ENCODE results near the gene DNAH2. TPM values are rescaled to one million over a fixed set of nuclear protein-coding genes. Genes with fewer than 3 reads are reported as not detected.
A peak's percentile ranks its signal among the peaks of the same experiment; 100 is the strongest.

The DNAH2 gene
- total RNA-seq, 1 donor from 2014 or later = 0.62 TPM

DNA sequence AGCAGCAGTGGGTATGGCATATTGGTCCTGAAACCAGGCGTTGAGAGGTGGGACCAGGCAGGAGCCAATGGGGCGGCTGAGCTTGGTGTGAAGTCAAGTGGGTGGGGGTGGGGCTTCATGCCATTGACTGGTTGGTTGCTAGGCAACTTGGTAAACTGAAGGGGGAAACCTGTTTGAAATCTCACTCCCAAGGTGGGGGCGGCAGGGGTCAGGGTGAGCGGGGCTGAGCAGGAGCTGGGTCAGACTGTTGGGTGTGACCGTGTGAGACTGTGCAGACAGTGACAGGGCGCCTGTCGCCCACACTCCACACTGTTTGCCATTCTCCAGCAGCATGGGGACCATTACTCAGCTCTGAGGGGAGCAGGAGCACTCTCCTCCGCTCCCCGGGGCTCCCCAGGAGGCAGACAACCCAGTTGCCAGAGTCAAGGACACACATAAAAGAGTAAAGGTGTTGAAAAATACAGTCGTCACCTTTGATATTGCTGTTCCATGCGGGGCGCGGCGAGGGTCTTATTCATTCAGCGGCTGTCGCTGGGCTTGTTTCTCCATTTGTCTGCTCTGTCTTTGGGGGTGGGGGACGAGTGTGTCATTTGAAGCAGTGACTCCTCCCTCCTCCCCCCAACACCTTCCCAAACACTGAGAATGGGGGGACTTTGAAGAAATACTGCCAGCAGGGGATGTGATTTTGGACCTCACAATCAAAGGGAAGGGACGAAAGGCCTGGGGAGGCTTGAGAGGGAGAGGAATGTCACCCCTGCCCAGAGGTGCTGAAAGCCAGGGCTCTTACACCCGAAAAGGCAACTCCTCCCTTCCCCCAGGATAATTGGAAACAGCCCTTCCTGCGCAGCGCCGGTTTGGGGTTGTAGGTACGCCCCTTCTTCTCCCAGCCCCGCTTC lies 13.7 kb upstream of the DNAH2 start:
- DNase-seq = peak; percentile 39

DNA sequence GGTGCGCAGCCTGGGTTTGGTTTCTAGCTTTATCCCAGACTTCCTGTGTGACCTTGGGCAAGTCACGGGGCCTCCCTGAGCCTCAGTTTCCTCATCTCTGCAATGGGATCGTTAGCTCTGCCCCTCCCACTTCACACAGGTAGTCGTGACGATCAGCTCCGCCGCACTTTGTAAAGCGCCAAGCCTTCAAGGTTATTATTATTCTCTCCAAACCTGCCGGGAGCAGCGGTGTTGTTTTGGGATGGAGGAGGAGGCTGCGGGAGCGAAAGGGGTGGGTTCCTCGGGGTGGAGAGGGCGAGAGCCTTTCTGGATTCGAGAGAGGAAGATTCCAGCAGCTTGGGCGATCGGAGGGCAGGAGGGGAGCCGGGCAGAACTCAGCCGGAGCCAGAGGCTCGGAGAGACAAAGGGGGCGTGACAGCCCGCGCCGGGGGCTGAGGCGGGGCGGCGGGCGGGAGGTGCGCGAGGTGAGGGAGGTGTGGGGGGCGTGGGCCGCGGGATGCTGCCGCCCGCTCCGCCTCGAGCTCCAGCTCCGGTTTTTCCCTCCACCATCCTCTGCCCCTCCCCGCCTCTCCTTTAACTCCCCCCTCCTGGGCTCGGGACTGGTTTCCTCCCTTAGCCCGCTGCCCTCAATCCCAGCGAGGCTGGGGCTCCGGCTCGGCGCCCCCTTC lies 12.8 kb upstream of the DNAH2 start, which contains the start of gene EFNB3:
TSS of gene EFNB3 (plus strand) at position 602 of the 668 bp plus-strand sequence. CDS start 397 bp downstream, outside the sequence.
- DNase-seq = peak; percentile 45

DNA sequence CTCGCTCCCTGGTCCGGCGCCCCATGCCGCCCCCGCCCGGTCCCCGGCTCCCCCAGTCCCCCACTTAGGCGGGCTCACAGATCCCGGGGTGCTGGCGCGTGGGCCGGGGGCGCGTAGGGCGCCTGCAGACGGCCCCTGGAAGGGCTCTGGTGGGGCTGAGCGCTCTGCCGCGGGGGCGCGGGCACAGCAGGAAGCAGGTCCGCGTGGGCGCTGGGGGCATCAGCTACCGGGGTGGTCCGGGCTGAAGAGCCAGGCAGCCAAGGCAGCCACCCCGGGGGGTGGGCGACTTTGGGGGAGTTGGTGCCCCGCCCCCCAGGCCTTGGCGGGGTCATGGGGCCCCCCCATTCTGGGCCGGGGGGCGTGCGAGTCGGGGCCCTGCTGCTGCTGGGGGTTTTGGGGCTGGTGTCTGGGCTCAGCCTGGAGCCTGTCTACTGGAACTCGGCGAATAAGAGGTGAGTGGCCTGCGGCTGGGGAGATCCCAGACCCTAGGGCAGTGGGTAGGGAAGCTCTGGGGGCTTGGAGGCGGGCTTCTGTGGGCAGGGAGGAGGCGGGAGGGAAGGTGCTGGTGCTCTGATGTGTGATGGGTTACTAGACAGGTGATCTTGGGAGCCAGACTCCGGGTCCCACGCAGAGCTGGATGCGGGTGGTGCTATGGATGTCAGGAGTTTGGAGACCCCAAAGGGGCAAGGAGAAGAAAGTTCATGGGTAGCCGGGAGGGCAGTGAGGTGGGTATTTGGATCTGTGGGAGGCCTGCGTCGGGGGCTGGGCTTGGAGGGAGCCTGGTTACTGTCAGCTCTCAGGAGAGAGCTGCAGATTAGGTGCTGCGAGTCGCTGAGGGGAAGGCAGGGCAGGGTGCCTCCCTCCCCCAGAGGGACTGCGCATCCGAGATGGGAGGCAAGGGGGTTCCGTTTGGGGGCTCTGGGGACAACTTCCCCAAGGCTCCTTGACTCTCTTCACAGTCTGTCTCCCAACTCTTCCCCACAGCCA lies 12.0 kb upstream of the DNAH2 start:
- DNase-seq = no peak

DNA sequence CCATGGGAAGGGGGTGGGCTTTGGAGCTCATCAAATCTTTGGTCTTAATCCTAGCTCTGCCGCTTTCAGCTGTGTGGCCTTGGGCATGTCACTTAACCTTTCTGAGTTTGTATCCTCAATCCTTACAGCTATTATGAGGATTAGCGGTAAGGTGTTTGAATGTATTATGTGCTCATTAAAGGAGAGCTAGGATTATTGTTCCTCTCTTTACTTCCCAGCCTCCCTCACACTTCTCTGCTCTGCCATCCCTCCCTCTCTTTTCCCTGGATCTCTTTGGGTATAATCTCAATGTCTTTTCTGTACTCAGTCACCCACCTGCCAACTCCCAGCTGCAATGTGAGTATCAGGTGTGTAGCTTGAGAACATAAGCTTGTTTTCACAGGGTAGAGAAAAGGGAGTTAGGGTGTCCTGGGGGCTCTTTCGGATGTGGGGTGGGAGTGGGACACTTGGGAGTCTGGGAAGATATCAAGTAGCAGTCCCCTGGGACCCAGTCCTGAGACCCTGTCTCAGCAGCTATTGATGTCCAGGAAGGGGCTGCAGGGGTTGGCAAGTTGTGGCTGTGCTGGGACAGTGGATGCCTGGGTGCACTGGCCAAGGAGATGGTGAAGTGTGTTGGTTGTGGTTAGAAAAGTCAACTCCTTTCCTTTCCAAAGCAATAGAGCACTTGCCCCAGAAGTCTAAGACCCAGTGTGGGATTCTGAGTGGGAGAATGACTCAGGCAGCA lies 10.8 kb upstream of the DNAH2 start:
- no peak for DNase-seq

DNA sequence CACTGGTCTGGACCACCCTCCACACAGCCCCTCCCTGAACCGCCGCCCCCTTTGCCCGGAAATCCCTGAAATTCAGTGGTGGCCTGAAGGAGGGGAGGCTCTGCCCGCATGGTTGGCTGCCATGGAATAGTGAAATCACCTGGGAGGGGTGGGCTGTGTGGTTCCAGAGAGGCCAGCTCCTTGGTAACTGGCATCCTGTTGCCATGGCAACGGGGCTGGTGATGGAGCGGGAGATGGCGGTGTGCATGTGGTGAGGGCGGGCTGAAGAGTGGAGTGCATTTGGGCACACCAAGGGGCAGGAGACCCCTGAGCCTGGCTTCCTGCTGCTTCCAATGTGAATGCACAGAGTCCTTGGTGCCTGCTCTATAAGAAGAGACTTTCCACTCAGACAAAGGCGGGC lies 10.1 kb upstream of the DNAH2 start:
- DNase-seq = no peak

DNA sequence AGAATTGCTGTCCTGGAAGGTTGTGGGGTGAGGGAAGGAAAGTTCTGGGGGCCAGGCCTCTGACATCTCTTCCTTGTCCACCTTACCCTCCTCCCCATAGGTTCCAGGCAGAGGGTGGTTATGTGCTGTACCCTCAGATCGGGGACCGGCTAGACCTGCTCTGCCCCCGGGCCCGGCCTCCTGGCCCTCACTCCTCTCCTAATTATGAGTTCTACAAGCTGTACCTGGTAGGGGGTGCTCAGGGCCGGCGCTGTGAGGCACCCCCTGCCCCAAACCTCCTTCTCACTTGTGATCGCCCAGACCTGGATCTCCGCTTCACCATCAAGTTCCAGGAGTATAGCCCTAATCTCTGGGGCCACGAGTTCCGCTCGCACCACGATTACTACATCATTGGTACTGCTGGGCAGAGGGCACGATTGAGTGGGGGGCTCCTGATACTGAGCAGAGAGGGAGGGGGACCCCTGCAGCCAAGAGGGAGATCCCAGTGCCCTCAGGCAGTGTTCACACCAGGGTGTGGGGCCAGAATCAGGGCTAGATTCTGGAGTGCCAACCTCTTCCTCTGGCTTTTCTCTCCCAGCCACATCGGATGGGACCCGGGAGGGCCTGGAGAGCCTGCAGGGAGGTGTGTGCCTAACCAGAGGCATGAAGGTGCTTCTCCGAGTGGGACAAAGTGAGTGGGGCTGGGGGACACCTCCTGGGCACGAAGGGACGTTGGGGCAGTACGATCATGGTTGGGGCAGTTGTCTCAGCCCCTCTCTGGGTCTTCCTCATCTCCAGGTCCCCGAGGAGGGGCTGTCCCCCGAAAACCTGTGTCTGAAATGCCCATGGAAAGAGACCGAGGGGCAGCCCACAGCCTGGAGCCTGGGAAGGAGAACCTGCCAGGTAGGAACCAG lies 9.4 kb upstream of the DNAH2 start:
- no peak for DNase-seq

DNA sequence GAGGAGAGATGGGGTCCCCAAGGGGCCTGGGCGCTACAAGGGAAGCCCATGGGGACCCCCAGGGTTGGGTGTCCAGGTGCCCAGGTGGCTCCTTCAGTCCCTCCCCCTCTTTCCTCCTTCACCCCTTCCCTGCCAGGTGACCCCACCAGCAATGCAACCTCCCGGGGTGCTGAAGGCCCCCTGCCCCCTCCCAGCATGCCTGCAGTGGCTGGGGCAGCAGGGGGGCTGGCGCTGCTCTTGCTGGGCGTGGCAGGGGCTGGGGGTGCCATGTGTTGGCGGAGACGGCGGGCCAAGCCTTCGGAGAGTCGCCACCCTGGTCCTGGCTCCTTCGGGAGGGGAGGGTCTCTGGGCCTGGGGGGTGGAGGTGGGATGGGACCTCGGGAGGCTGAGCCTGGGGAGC lies 8.5 kb upstream of the DNAH2 start:
- DNase-seq = no peak

DNA sequence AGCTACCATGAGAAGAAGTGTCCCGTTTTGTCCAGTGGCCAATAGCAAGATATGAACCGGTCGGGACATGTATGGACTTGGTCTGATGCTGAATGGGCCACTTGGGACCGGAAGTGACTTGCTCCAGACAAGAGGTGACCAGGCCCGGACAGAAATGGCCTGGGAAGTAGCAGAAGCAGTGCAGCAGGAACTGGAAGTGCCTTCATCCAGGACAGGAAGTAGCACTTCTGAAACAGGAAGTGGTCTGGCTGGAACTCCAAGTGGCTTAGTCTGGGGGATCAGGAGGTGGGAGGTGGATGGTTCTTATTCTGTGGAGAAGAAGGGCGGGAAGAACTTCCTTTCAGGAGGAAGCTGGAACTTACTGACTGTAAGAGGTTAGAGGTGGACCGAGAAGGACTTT lies 7.2 kb upstream of the DNAH2 start:
- DNase-seq = no peak

DNA sequence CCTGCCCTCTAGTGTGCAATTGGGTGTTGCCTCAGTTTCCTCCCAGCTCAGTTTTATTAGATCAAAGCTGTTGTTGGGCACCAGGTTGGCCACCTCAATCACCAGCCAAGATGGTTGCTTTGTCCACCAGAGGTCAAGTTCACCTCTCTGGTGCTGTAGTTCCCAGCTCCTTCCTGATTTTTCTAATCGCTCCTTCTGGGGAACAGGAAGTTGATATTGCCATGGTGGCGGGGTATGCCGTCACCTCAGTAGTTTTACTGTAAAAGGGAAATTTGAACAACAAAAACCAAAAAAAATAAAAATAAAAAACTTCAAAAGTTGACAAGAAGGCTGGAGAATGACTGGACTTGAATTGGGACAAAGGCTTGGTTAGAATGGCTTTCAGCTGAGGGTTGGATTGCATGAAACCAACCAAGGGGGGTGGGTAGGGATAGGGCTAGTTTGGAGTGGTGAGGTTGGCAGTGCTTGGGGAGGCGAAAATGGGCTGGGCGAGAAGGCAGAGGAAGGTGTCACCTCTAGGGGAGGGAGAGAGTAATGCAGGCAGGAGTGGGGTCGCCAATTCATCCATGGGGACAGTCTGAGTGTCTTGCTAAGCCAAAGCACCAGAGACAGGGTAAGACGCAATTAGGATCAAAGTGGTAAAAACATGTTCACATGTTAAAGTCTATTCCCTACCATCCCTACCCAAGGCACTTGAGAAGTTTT lies 6.3 kb upstream of the DNAH2 start:
- no peak for DNase-seq

DNA sequence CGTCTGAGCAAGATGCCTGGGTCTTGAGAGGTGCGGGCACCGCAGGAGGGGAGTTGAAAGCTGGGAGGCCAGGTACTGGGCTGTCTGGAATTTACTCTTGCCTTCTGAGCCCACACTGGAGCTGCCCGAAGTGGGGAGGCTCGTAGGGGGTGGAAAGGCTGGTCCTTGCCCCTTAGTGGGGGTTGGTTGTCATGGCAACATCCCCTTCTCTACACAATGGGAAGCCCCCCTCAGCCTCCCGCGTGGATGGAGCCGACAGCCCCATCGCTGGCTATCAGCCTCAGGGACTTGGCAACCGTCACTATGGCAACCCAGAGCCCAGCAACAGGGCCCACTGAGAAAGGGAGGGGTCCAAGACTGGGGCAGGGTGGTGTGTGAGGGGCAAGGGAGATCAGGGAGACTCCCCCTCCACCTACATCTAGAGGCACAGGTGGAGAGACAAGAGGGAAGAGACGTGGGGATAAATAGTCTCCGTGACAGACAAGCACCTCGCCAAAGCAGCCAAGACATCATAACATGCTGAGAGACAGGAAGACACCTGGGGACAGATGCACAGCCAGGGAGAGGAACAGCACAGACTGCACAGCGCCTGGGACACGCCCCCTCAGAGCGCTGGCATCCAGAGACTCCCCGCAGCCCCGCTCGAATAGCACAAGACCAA lies 5.3 kb upstream of the DNAH2 start:
- DNase-seq = no peak

DNA sequence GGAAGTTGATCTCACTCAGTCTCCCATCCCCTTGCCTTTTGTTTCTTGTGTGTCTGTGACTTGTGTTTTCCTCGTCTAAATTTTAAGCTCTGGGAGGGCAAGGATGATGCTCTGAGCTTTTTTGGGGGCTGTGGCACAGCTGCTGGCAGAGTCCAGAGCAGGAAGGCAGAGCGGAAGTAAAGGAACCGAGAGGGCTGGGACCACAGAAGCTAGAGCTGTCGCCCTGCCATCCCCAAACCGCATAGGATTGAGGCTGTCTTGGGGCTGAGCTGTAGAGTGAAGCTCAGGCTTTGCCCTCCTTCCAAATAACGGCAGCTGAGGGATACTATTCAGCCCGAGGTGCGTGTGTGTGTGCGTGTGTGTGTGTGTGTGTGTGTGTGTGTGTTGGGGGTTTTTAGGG lies 3.8 kb upstream of the DNAH2 start:
- no peak for DNase-seq

DNA sequence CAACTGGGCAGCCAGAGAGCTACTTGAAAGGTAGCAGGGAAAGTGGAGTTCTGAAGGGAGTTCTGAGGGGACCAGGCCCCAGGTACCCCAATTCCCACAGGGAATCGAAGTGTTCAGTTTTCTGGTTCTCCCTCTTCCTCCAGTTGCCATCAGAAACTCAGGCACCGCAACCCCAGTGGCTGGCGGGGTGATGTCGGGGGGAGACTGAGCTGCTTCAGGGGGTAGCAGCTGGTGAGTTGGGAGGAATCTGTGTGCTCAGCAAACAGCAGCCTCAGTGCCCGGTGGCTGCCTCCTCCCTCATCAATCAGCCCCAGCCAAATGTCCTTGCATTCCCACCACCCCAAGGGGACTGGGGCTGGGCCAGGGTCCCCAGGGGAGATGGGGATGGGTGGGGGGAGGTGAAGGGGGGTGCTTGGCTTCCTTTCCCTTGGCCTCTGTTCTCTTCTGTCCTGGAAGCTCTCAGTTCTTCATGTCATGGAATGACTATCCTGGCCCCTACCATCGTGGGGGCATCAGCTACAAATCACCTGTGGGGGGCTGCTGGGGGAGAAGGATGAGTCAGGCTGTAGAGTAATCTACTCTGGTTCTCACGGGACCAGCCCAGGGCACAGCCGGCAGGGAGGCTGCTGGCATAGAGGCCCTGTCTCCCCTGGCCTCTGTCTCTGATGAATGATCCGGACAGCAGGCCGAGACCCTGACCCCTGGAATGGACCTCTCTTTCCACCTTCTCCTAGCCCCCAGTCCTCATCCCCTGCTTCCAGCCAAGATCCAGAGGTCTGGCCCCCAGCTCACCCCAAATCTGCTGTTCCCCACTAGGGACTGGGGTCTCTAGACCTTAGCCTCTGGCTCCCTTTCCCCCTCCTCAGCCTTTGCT lies 2.6 kb upstream of the DNAH2 start:
- DNase-seq = no peak

DNA sequence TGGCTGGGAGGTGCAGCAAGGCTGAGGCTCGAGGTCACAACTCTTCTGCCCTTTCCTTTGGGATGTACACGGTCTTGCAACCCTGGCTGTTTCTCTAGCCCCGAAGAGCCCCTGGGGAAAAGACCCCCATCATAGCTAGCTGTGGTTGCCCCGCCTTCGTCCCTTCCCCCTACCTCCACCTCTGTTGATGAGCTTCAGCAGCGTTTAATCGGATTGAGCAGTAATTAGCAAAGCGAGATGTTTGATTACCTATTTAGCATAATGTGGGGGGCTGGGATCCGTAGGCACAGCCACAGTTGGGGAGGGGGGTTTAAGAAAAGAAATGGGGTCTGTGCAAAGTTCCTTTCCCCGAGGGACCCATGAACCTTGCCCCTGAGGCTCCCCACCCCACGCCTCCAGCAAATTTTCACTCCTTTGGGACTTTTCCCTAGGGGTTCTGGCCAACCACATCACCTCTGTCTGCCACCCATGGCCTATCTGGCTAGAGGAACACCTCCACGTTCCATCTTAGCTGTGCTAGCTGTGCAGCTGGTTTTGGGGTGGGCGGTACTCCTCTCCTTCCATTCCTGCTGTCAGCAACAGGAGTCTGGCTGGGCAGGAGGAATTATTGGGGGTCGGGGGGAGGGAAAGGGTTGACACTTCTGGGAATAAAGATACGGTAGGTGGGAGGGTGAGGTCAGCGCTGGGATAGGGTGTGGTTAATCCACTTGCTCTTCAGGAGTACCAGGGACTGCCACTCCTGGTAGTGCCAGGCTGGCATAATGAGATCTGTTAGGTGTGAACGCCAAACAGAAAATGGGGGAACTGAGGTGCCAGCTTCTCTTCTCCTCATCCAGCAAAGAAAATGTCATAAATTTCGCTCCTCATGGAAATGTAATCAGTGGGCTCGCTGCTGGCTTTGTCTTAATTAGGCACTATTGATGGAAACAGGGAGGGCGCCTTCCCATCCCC lies 1.3 kb upstream of the DNAH2 start:
- no peak for DNase-seq

DNA sequence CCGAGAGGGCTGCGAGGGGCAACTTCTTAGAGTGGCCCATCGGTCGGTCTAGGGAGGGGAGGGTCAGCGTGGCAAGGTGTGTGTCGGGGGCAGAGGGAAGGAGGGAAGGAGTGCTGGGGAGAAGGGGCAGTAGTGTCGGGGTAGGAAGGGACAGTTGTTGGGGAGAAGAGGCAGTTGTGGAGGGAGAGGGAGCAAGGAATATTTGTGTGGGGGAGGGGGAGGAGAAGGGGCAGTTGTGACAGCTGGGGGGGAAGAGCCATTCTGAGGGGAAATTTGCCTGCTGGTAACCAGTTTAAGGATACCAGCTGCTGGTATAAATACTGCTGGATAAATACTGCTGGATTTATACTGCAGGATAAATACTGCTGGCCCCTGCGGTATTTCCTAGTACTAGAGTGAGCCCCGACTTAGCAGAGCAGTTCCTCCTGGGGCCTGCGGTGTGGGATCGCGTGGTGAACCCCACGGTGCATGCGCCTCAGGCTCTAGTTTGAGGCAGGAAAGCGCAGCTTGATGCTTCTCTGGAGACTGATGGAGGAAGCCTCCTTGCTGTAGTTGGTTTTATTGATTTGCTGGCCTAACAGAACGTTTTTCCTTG lies 309 bp downstream of the DNAH2 start:
- no peak for DNase-seq

DNA sequence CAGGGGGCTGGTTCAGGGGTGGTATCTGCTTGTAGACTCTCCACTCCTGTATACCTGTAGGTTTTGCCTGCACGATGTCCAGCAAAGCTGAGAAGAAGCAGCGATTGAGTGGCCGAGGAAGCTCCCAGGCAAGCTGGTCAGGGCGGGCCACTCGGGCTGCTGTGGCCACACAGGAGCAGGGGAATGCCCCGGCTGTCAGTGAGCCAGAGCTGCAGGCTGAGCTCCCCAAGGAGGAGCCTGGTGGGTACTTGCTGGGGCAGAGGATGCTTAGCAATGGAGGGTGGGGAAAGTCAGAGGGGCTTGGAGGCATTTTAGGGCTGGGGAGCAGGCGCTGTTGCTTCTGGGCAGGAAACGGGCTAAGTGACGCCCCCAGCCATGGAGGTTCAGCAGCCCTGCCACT lies 2.1 kb downstream of the DNAH2 start:
- no peak for DNase-seq

DNA sequence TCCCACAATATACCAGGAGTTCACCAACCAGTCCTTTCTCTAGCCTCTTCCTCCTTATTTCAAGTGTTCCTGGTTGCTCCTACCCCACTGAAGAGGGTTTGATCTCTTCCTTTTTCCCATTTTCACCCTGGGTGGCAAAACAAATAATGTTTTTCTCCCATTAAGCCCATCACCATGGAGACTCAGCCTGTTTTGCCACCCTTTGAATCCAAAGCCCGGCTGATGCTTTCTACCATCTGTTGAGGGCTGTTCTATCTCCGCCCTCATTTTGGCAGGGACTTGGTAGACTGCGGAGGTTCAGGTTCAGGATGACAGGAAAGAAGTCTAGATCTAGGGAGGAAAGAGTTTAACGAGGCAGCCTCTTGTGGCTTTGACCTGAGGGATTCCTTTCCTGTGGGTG lies 2.6 kb downstream of the DNAH2 start:
- DNase-seq = no peak

DNA sequence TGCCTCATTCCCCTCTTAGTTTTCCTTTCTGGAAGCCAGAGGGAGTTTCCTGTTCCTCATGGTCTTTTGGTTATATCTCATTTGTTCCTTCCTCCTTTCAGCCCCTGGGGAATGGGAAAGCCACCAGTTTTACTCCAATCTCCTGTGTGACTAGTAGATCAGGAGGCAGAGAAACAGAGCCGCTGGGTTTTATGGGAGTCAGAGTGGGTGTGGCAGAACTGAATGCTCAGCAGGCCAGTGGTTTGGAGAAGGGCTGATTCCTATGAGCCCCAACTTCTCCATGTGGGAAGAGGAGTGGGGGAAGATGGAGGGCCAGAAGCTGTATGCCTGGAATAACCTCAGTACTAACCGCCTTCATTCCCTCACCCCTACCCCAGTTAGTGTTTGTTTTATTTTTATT lies 4.1 kb downstream of the DNAH2 start:
- no peak for DNase-seq

Measured in occipital lobe (tissue), 2 donors.